Keratinocyte (primary cell): ENCODE results near the gene XIAP. TPM values are rescaled to one million over a fixed set of nuclear protein-coding genes. Genes with fewer than 3 reads are reported as not detected.

Experiments used
- DNase-seq: peaks from one replicate; pipeline ENCODE4 v3.0.0-alpha.2; 2011; ENCODE audit warnings: low read depth, missing footprints, low spot score
- FAIRE-seq: peaks from 2 replicates; lab custom pipeline; 2011; peaks lifted over from hg19 to GRCh38; lab: Jason Lieb, UNC
- H2AFZ ChIP-seq: 2 replicates; pipeline ENCODE4 v1.6.0; 2012; ENCODE audit warnings: low read length, control low read depth, inconsistent platforms; ENCODE audit not compliant: control insufficient read depth
- H3K27ac ChIP-seq: 2 replicates; pipeline ENCODE4 v1.5.1; 2011; ENCODE audit warnings: low read length; ENCODE audit not compliant: control insufficient read depth, insufficient read depth
- H3K27me3 ChIP-seq: 3 replicates; pipeline ENCODE4 v1.6.0; 2011; ENCODE audit warnings: low read length; ENCODE audit not compliant: control insufficient read depth, insufficient read depth; ENCODE audit errors: extremely low read depth
- H3K36me3 ChIP-seq, 2 experiments: 2 replicates in 1 of 2; 3 replicates in 1 of 2; pipeline ENCODE4 v1.5.1; 2011; ENCODE audit warnings: low read length in 2 of 2, mild to moderate bottlenecking in 1 of 2; ENCODE audit not compliant: control insufficient read depth in 2 of 2, insufficient read depth in 2 of 2; ENCODE audit errors: extremely low read depth in 1 of 2
- H3K4me1 ChIP-seq: 3 replicates; pipeline ENCODE4 v1.5.1; 2011; ENCODE audit warnings: low read length; ENCODE audit not compliant: control insufficient read depth, insufficient read depth; ENCODE audit errors: extremely low read depth
- H3K4me2 ChIP-seq: 3 replicates; pipeline ENCODE4 v1.6.0; 2011; ENCODE audit warnings: low read depth, low read length; ENCODE audit not compliant: control insufficient read depth, insufficient read depth; ENCODE audit errors: extremely low read depth
- H3K4me3 ChIP-seq, 3 experiments: fragments of 200-600 bp in 1 of 3; sonication (generic) in 1 of 3; 2 replicates in 2 of 3; 3 replicates in 1 of 3; pipeline ENCODE4 v1.5.1; 2011 to 2016; ENCODE audit warnings: low read length in 3 of 3, mild to moderate bottlenecking in 3 of 3, control low read depth in 2 of 3, inconsistent platforms in 1 of 3, low read depth in 1 of 3, mixed read lengths in 1 of 3, mixed run types in 1 of 3, moderate library complexity in 1 of 3; ENCODE audit not compliant: control insufficient read depth in 2 of 3, insufficient read depth in 2 of 3; ENCODE audit errors: extremely low read depth in 1 of 3
- H3K79me2 ChIP-seq: 2 replicates; pipeline ENCODE4 v1.6.0; 2012; ENCODE audit warnings: low read length; ENCODE audit not compliant: control insufficient read depth, insufficient read depth
- H3K9ac ChIP-seq: 3 replicates; pipeline ENCODE4 v1.6.0; 2011; ENCODE audit warnings: low read length; ENCODE audit not compliant: control insufficient read depth, insufficient read depth; ENCODE audit errors: extremely low read depth
- H3K9me1 ChIP-seq: 3 replicates; pipeline ENCODE4 v1.6.0; 2011; ENCODE audit warnings: low read length; ENCODE audit not compliant: control insufficient read depth, insufficient read depth; ENCODE audit errors: extremely low read depth
- H3K9me3 ChIP-seq: 2 replicates; pipeline ENCODE4 v1.5.1; 2012; ENCODE audit warnings: low read depth, low read length; ENCODE audit not compliant: control insufficient read depth
- H4K20me1 ChIP-seq: 3 replicates; pipeline ENCODE4 v1.6.0; 2011; ENCODE audit warnings: low read length; ENCODE audit not compliant: control insufficient read depth, insufficient read depth; ENCODE audit errors: extremely low read depth
- EZH2 ChIP-seq: IDR thresholded peaks from one replicate; pipeline ENCODE4 v1.6.1; 2012; ENCODE audit warnings: inconsistent platforms, mild to moderate bottlenecking, low read length, moderate library complexity
- dilution Hi-C: fragments of 300-500 bp; cut with MboI; formaldehyde crosslinking; loops from one replicate; pipeline ENCODE4 v1.7.0; 2020; ENCODE audit warnings: low sequenced_read_pairs; ENCODE audit not compliant: extremely low pct_ligation_motif_present
- polyA plus RNA-seq, 5 experiments: library from polyadenylated mRNA; depleted of rRNA in 3 of 5; stranded (reverse) in 3 of 5; stranded (forward) in 1 of 5; unstranded in 1 of 5; fragments of >200 nt; gene quantifications; 1 replicate in 1 of 5; 2 replicates in 3 of 5; 3 replicates in 1 of 5; pipeline versions ENCODE4 v1.2.1 to v1.2.3, GENCODE V29; 2011 to 2012; ENCODE audit warnings: missing spikeins in 2 of 5, low read depth in 1 of 5, low replicate concordance in 1 of 5
- TF ChIP-seq, protein P1 (sequence below), 3 experiments: IDR thresholded peaks in 1 of 3; conservative IDR thresholded peaks in 1 of 3; optimal IDR thresholded peaks in 1 of 3; 2 replicates in 2 of 3; 3 replicates in 1 of 3; pipeline versions ENCODE3 to v1.5.1; 2011; ENCODE audit warnings: low read length in 3 of 3, mild to moderate bottlenecking in 3 of 3, moderate library complexity in 2 of 3, control low read depth in 1 of 3, inconsistent platforms in 1 of 3; ENCODE audit not compliant: insufficient read depth in 2 of 3; ENCODE audit errors: extremely low read depth in 1 of 3

XIAP gene
- polyA plus RNA-seq, 1 donor (not counting 4 experiments of a cell fraction or from before 2014, with no cell fraction given), result 18.3 TPM

GRCh38 chrX:123943074-123943473 lies 83.2 kb downstream of the XIAP start:
- H3K9me3 ChIP-seq, result no peaks in the 10 kb centered on the region
- no peak overlapping the region for H3K4me3 ChIP-seq
- no peak for DNase-seq
- peaks cover 2% of the 10 kb centered on the region for H3K4me1 ChIP-seq
- no peaks in the 10 kb centered on the region for H3K27me3 ChIP-seq
- no peak overlapping the region for H3K9ac ChIP-seq
- no peaks in the 10 kb centered on the region for H4K20me1 ChIP-seq
- no peak overlapping the region for H3K4me2 ChIP-seq
- dilution Hi-C loops, result no loop called here
- H3K9me1 ChIP-seq, result no peaks in the 10 kb centered on the region
- H2AFZ ChIP-seq, result no peak overlapping the region
- no peaks in the 10 kb centered on the region for H3K36me3 ChIP-seq
- no peaks in the 10 kb centered on the region for H3K79me2 ChIP-seq
- FAIRE-seq, result no peak
- H3K27ac ChIP-seq, result no peak overlapping the region
- TF ChIP-seq, protein P1, sequence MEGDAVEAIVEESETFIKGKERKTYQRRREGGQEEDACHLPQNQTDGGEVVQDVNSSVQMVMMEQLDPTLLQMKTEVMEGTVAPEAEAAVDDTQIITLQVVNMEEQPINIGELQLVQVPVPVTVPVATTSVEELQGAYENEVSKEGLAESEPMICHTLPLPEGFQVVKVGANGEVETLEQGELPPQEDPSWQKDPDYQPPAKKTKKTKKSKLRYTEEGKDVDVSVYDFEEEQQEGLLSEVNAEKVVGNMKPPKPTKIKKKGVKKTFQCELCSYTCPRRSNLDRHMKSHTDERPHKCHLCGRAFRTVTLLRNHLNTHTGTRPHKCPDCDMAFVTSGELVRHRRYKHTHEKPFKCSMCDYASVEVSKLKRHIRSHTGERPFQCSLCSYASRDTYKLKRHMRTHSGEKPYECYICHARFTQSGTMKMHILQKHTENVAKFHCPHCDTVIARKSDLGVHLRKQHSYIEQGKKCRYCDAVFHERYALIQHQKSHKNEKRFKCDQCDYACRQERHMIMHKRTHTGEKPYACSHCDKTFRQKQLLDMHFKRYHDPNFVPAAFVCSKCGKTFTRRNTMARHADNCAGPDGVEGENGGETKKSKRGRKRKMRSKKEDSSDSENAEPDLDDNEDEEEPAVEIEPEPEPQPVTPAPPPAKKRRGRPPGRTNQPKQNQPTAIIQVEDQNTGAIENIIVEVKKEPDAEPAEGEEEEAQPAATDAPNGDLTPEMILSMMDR (optimal IDR thresholded peaks at IDR 0.05 in 1 of 3, IDR thresholded peaks at IDR 0.05 in 1 of 3, conservative IDR thresholded peaks at IDR 0.05 in 1 of 3; ENCODE audit: extremely low read depth in 1 of 3, insufficient read depth in 2 of 3, low read length in 3 of 3), result no peak
- no peak for TF ChIP-seq EZH2

GRCh38 chrX:123943488-123943887 lies 83.6 kb downstream of the XIAP start:
- Histone ChIP-seq H3K9me1 (no peaks in the 10 kb centered on the region), H3K36me3 (no peaks in the 10 kb centered on the region), H3K9ac (no peak overlapping the region), H3K4me2 (no peak overlapping the region), H3K9me3 (no peaks in the 10 kb centered on the region), H3K27ac (no peak overlapping the region), H2AFZ (no peak overlapping the region), H3K79me2 (no peaks in the 10 kb centered on the region), H3K4me1 (peaks cover 2% of the 10 kb centered on the region), H3K4me3 (no peak overlapping the region), H3K27me3 (no peaks in the 10 kb centered on the region), H4K20me1 (no peaks in the 10 kb centered on the region)
- TF ChIP-seq EZH2, result no peak
- TF ChIP-seq, protein P1 (optimal IDR thresholded peaks at IDR 0.05 in 1 of 3, IDR thresholded peaks at IDR 0.05 in 1 of 3, conservative IDR thresholded peaks at IDR 0.05 in 1 of 3; ENCODE audit: extremely low read depth in 1 of 3, insufficient read depth in 2 of 3, low read length in 3 of 3), result no peak
- DNase-seq, result no peak
- FAIRE-seq, result no peak
- dilution Hi-C loops, result no loop called here
